ENCODE results near the gene ZSCAN1.

The ZSCAN1 gene

GRCh38 chr19:58021541-58022282, 12.1 kb upstream of the ZSCAN1 start:
- no peak overlapping the region for H3K4me3 ChIP-seq (ENCODE audit: low read depth, low read length)
- TF ChIP-seq, protein P1, sequence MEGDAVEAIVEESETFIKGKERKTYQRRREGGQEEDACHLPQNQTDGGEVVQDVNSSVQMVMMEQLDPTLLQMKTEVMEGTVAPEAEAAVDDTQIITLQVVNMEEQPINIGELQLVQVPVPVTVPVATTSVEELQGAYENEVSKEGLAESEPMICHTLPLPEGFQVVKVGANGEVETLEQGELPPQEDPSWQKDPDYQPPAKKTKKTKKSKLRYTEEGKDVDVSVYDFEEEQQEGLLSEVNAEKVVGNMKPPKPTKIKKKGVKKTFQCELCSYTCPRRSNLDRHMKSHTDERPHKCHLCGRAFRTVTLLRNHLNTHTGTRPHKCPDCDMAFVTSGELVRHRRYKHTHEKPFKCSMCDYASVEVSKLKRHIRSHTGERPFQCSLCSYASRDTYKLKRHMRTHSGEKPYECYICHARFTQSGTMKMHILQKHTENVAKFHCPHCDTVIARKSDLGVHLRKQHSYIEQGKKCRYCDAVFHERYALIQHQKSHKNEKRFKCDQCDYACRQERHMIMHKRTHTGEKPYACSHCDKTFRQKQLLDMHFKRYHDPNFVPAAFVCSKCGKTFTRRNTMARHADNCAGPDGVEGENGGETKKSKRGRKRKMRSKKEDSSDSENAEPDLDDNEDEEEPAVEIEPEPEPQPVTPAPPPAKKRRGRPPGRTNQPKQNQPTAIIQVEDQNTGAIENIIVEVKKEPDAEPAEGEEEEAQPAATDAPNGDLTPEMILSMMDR (IDR thresholded peaks at IDR 0.05; ENCODE audit: low read depth, low read length) = peak; percentile 31
- in situ Hi-C loops (cut with HindIII; ENCODE audit: low sequenced_read_pairs) = no loop called here
- peak; percentile 17 for DNase-seq (ENCODE audit: low read depth, low spot score)

DNA sequence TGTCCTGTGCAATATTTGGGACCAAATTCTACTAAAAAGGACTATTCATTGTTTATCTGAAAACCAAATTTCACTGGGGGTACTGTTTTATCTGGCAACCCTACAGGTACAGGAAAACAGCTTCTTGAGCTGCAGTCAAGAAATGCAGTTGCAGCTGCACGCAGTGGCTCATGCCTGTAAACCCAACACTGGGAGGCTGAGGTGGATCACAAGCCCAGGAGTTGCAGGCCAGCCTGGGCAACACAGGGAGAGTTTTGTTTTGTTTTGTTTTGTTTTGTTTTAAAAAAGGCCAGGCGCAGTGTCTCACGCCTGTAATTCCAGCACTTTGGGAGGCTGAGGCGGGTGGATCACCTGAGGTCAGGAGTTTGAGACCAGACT, 11.6 kb upstream of the ZSCAN1 start:
- no peak overlapping the region for H3K4me3 ChIP-seq (ENCODE audit: low read depth, low read length)
- DNase-seq (ENCODE audit: low read depth, low spot score) = no peak
- TF ChIP-seq, protein P1 (IDR thresholded peaks at IDR 0.05; ENCODE audit: low read depth, low read length) = no peak
- in situ Hi-C loops (cut with HindIII; ENCODE audit: low sequenced_read_pairs) = no loop called here

GRCh38 chr19:58024661-58025060, 9.2 kb upstream of the ZSCAN1 start:
- TF ChIP-seq, protein P1 (IDR thresholded peaks at IDR 0.05; ENCODE audit: low read depth, low read length) = no peak
- in situ Hi-C loops (cut with HindIII; ENCODE audit: low sequenced_read_pairs) = no loop called here
- no peak overlapping the region for H3K4me3 ChIP-seq (ENCODE audit: low read depth, low read length)
- DNase-seq (ENCODE audit: low read depth, low spot score) = no peak

DNA sequence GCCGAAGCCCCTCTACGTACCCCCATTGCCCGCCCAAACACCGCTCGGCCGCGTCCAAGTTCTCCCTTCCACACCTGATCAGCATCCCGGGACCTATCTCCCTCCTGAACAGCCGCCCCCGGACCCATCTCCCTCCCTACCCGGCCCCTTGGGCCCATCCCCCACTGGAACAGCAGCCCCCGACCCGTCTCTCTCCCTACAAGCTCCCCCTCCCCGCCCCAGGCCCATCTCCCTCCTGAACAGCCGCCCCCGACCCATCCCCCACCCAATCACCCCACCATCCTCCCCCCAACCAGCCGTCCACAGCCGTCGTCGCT, 610 bp downstream of the ZSCAN1 start:
- peak overlapping the region; percentile 32 for H3K4me3 ChIP-seq (ENCODE audit: low read depth, low read length)
- DNase-seq (ENCODE audit: low read depth, low spot score) = no peak
- in situ Hi-C loops (cut with HindIII; ENCODE audit: low sequenced_read_pairs) = no loop called here
- TF ChIP-seq, protein P1 (IDR thresholded peaks at IDR 0.05; ENCODE audit: low read depth, low read length) = no peak

GRCh38 chr19:58035863-58036262, 2.0 kb downstream of the ZSCAN1 start:
- in situ Hi-C loops (cut with HindIII; ENCODE audit: low sequenced_read_pairs) = no loop called here
- no peak for DNase-seq (ENCODE audit: low read depth, low spot score)
- TF ChIP-seq, protein P1 (IDR thresholded peaks at IDR 0.05; ENCODE audit: low read depth, low read length) = no peak
- H3K4me3 ChIP-seq (ENCODE audit: low read depth, low read length) = no peak overlapping the region

- no peak for DNase-seq (ENCODE audit: low read depth, low spot score)
- TF ChIP-seq, protein P1 (IDR thresholded peaks at IDR 0.05; ENCODE audit: low read depth, low read length) = no peak
- no peak overlapping the region for H3K4me3 ChIP-seq (ENCODE audit: low read depth, low read length)
- in situ Hi-C loops (cut with HindIII; ENCODE audit: low sequenced_read_pairs) = no loop called here
Measured at GRCh38 chr19:58037927-58038687, 4.3 kb downstream of the ZSCAN1 start.
